ENCODE results near the gene MED10.
"Not testable (repeated sequence)": the region's sequence is repeated elsewhere in the genome, so short reads cannot be mapped to it uniquely, and the experiment has no call there.

MED10 gene

GRCh38 chr5:6376974-6377520 is 1.3 kb downstream of the MED10 start:
- DNase-seq (ENCODE audit: low read depth in 2 of 3, low spot score in 2 of 3): no peak

- no peak for DNase-seq (ENCODE audit: low read depth in 2 of 3, low spot score in 2 of 3)
These were observed 5.1 kb downstream of the MED10 start for GRCh38 chr5:6373081-6373846.

DNA sequence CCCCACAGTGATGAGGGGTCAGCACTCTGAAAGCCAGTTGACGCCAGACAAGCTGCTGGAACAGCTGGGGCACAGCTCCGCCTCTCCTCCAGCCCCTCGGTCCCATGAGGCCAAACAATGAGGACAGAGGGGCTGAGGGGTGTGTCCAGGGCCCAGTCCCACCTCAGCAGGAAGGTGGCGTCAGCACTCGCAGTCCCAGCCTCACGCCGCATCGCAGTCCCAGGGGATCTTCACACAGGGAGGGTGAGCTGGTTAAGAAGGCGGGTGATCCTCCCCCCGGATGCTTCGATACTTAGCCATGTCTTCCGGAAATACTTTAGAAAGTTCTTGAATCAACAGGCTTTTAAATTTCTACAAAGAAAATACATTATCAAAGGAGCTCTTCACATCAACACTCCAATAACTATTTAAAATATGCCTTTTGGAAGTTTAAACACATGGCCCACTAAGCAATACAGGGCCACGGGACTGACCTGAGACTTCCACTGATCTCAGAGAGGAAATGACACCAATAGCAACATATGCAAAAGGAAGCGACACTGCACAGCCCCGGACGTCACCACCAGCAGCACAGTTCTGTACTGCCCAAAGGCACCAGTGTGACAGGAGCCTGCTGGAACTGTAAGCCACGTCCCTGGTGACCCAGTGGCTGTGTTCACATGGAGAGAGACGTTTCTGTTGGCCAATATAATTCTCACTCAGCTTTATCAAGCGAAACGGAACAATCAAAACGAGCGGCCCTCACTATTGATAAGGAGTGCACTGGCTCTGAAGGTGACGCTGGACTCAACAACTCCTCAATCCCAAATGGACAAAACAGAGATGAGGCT is 5.9 kb downstream of the MED10 start:
- no peak for DNase-seq (ENCODE audit: low read depth in 2 of 3, low spot score in 2 of 3)

DNA sequence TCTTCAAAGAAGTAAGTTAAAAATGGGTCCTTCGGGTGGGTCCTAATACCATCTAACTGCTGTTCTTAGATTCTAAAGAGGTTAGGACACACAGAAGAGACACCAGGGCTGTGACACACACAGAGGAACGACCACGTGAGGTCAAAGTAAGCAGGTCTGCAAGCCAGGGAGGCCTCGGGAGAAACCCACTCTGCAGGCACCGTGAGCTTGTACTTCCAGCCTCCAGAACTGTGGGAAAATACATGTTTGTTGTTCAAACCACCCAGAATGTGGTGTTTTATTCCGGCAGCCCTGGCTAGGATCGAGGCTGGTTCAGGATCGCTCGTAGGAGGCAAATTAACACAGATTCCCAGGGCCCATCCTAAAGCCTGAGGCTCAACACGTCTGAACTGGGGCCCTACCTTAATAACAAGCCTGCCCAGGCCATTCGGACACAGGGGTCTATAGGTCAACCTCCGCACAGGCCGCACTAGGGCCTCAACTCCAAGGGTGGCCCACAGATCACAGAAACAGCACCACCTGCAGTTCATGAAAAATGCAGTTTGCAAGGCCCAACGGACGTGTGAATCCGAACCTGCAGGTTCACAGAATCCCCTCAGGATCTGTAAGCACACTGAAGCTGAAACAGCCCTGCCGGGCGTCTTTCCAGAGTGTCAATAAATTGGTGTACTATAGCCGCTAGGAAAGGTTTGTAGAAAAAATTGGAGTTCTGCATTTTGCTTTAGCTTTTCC is 7.1 kb downstream of the MED10 start:
- DNase-seq (ENCODE audit: low read depth in 2 of 3, low spot score in 2 of 3): no peak

DNA sequence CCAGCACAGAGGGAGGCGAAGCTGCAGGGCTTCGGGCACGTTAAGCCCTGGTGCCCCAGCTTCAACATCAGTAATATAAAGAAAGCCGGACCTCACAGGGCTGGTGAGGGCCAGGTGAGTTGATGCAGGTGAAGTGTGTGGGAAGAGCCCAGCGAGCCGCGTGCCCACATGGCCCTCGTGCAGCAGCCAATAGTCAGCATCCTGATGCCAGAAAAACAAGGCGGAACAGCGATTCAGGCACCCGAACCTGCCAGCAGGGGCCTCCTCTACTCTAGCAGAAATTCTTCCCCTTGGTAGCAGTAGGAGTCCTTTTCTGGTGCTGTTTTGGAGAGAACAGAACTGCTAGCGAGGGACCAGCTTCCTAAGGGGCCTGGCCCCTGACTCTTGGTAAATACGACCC is 7.8 kb downstream of the MED10 start:
- DNase-seq (ENCODE audit: low read depth in 2 of 3, low spot score in 2 of 3): no peak

GRCh38 chr5:6365977-6366590 is 12.3 kb downstream of the MED10 start:
- DNase-seq (ENCODE audit: low read depth in 2 of 3, low spot score in 2 of 3): no peak

GRCh38 chr5:6365142-6365976 is 13.0 kb downstream of the MED10 start:
- DNase-seq (ENCODE audit: low read depth in 2 of 3, low spot score in 2 of 3): no peak

DNA sequence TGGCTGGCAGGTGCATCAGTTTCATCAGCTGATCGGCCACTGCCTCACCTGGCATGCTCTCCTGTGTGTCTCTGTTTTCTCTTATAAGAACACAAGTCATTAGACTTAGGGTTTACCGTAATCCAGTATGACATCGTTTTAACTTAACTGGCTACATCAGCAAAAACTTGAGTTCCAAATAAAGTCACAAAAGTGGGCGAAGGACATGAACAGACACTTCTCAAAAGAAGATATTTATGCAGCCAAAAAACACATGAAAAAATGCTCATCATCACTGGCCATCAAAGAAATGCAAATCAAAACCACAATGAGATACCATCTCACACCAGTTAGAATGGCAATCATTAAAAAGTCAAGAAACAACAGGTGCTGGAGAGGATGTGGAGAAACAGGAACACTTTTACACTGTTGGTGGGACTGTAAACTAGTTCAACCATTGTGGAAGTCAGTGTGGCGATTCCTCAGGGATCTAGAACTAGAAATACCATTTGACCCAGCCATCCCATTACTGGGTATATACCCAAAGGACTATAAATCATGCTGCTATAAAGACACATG is 14.8 kb downstream of the MED10 start:
- not testable (repeated sequence) for DNase-seq (ENCODE audit: low read depth in 2 of 3, low spot score in 2 of 3)

DNA sequence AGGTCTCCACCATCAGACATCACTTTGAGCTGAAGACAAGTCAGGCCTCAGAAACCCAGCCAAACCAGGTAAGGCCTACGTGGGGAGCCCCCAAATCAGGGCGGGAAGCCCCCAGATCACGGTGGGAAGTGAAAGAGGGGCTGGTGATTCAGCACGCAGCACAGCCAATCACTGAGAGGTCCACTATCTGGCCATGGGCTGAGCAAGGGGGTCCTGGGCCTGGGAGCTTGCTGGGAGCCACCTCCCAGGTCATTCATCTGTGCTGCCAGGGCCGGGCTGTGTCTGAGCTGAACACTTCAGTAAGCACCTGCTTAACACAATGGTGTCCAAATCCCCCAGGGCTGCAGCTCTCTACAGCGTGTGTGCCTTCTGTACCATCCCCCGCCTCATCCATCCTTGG is 15.5 kb downstream of the MED10 start:
- no peak for DNase-seq (ENCODE audit: low read depth in 2 of 3, low spot score in 2 of 3)

GRCh38 chr5:6361101-6361500 is 17.2 kb downstream of the MED10 start:
- no peak for DNase-seq (ENCODE audit: low read depth in 2 of 3, low spot score in 2 of 3)

DNA sequence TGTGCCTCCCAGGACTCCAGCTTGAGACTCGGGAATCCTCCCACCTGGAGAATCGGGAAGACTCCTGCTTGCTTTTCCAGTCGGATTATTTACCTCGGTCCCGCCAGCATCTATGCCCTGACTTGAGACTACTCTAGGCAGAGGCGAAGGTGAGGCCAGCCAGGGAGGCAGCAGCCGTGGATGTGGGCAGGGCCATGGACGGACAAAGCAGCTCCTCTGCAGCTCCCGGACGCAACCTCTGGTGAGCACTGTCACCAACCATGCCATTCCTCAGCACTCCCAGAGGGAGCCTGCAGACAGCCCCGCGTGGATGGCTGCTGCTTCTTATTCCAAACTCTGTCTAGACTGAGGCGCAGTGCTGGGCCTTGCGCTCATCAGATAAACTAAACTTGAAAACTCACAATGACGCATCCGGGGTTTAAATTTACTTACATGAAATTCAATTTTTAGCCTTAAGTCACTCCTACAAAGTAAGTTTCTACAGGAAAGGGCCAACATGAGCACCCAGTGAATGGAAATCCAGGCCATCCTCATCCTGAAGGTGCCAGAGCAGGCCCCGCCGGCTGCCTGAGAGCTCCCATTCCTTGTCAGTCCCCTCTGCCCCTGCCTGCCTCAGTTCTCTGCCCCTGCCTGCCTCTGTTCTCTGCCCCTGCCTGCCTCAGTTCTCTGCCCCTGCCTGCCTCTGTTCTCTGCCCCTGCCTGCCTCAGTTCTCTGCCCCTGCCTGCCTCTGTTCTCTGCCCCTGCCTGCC is 17.8 kb downstream of the MED10 start:
- DNase-seq (ENCODE audit: low read depth in 2 of 3, low spot score in 2 of 3): no peak

DNA sequence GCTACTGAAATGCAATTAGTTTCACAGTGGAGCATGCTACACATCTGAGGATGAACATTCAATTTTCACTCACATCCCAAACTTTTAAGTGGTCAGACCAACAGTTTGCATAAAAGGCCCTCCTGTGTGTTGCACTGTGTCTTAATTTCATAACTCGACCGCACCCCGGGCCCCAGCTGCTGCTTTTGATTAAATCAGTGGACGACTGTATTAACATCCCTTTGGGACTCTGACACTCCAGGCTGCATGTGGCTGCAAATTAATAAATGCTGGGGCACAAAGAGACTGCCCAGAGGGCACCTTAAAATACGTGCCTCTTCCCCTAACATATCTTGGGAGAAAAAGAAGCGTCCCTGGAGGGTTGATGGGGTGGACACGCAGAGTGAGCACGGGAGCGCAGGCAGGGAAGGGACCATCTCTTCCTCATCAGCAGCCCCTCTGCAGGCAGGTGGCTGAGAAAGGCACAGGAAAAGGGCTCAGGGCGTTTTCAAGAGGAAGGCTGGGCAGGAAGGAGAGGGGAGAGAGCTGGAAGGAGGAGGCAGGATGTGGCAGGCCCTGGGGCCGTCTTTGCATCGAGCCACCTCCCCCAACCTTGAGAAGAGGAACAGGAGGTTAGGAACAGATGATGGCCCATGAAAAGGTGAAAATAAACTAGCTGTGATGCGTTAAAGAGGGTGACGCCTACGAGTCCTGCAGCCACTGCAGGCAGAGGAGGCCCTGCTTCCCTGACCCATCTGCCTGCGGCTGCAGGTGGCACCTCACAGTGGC is 18.6 kb downstream of the MED10 start:
- DNase-seq (ENCODE audit: low read depth in 2 of 3, low spot score in 2 of 3): no peak

GRCh38 chr5:6358434-6358820 is 19.9 kb downstream of the MED10 start:
- DNase-seq (ENCODE audit: low read depth in 2 of 3, low spot score in 2 of 3): no peak

DNA sequence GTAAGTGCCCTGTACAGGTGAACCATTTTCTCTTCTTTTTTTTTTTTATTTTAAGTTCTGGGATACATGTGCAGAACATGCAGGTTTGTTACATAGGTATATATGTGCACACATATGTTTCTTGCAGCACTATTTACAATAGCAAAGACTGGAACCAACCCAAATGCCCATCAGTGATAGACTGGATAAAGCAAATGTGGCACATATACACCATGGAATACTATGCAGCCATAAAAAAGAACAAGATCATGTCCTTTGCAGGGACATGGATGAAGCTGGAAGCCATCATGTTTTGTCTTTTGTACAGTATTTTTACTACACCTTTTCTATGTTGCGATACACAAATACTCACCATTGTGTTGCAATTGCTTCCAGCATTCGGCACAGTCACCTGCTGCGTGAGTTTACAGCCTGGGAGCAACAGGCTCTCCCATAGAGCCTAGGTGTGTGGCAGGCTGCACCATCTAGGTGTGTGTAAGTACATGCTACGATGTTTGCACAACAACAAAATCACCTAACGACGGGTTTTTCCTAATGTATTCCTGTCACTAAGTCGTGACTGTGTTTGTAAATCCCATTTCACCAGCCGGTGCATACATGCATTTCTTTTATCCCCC is 20.4 kb downstream of the MED10 start:
- DNase-seq (ENCODE audit: low read depth in 2 of 3, low spot score in 2 of 3): not testable (repeated sequence)

- DNase-seq (ENCODE audit: low read depth in 2 of 3, low spot score in 2 of 3): no peak
These were observed 21.7 kb downstream of the MED10 start for GRCh38 chr5:6356578-6357164.

- DNase-seq (ENCODE audit: low read depth in 2 of 3, low spot score in 2 of 3): no peak
These were observed 23.1 kb downstream of the MED10 start for GRCh38 chr5:6355294-6355693.

DNA sequence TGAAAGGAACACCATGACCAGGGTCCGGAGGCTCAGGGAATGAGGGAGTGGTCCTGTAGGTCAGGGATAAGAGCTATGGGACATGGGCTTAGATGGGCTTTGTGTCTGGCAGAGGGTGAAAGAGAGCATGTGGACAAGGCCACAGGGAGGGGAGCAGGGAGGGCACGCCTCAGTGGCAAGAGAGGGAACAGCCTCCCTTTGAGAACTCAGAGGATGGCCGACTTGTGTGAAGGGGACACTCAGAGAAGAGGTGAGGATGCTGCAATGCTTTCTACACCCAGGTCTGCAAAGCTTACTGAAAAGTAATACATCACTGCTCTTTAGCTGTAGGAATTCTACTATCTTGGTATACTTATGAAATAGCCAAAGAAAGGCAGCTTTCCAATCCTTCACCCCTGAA is 23.5 kb downstream of the MED10 start:
- DNase-seq (ENCODE audit: low read depth in 2 of 3, low spot score in 2 of 3): no peak
